GM21737 (cell line): ENCODE data around the gene PKD2L2.
"Not testable (repeated sequence)": the region's sequence is repeated elsewhere in the genome, so short reads cannot be mapped to it uniquely, and the experiment has no call there.

Source experiments
- ATAC-seq: cut with Tn5 transposase; IDR thresholded peaks from one replicate; pipeline ENCODE4 v1.9.1; 2021; ENCODE audit warnings: mild to moderate bottlenecking, moderate library complexity; ENCODE audit not compliant: unreplicated experiment

Gene PKD2L2

DNA sequence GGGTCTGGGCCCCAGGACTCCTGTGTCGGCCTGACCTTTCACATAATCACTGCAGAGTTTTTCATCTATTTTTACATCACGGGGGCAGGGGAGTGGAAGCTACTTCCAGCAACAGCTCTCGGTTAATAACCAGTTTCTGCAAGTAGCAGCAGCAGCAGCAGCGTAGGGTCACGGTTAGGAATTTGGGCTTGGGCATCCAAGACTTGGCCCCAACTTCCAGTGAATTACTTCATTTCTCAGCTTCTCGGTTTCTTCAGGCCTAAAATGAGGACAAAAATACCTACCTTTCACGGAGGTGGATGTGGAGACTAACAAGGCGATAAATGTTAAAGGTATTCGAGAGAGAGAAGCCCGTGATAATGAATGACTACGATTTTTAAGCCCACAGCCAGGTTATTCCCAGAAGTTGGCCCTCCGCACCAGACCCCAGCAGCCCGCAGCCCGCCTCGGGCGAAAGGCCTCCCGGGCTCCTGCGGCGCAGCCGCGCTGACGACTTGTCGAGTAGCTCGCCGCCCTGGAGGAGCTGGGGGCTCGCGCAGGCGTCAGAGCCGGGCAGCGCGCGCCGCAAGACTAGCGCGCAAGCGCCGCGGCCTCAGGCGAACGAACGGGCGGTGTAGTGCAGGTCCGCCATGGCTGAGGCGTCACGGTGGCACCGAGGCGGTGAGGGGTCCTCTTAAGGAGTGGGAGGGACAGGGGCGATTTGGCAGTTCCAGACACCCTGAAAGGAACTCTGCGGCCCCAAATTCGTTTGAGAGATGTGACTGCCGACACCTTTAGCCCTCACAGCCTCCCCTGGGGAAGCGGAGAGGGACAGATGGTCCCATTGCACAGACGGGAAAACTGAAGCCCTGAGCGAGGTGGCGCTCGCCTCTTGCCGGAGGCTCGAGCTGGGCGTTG lies at the start of gene PKD2L2:
Gene PKD2L2 (plus strand): TSS at position 595 of the 897 bp plus-strand sequence. CDS start 35 bp downstream, at position 630.
- ATAC-seq, result peak; percentile 96

GRCh38 chr5:137842296-137842695 lies 47.0 kb upstream of the PKD2L2 start:
- no peak for ATAC-seq

DNA sequence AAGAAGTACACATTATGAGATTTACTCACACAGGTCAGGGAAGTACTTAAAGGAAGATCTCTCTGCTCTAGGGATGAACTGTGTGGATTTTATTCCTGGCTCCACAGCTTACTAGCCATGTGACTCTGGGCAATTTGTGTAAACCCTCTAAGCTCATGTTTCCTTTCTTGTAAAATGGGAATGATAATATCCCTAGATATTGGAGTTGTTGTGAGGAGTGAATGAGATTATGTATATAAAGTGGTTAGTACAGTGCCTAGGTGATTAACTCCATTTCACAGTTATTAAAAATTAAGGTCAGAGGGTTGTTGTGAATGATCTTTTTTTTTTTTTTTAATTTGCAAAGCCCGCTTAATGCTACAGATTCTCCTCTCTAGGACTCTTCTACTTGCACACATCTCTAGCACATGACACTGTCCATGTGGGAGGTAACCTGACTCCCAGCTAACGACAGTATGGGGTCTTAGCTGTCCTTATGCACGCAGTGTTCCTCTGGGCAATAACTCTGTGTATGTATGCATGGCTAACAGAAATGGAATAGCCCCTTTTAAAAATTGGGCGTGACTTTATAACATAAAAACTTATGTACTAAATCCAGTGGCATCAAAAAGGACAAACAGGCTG lies 45.5 kb upstream of the PKD2L2 start:
- ATAC-seq, result no peak

- no peak for ATAC-seq
Measured at GRCh38 chr5:137845472-137845871, 43.8 kb upstream of the PKD2L2 start.

GRCh38 chr5:137847687-137848086 lies 41.6 kb upstream of the PKD2L2 start:
- no peak for ATAC-seq

DNA sequence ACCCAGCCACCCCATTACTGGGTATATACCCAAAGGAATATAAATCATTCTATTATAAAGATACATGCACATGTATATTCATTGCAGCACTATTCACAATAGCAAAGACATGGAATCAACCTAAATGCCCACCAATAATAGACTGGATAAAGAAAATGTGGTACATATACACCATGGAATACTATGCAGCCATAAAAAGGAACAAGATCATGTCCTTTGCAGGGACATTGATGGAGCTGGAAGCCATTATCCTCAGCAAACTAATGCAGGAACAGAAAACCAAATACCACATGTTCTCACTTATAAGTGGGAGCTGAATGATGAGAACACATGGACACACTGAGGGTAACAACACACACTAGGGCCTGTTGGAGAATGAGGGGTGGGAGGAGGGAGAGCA lies 36.1 kb upstream of the PKD2L2 start:
- not testable (repeated sequence) for ATAC-seq

- ATAC-seq, result no peak
Measured at GRCh38 chr5:137856201-137856600, 33.1 kb upstream of the PKD2L2 start.

DNA sequence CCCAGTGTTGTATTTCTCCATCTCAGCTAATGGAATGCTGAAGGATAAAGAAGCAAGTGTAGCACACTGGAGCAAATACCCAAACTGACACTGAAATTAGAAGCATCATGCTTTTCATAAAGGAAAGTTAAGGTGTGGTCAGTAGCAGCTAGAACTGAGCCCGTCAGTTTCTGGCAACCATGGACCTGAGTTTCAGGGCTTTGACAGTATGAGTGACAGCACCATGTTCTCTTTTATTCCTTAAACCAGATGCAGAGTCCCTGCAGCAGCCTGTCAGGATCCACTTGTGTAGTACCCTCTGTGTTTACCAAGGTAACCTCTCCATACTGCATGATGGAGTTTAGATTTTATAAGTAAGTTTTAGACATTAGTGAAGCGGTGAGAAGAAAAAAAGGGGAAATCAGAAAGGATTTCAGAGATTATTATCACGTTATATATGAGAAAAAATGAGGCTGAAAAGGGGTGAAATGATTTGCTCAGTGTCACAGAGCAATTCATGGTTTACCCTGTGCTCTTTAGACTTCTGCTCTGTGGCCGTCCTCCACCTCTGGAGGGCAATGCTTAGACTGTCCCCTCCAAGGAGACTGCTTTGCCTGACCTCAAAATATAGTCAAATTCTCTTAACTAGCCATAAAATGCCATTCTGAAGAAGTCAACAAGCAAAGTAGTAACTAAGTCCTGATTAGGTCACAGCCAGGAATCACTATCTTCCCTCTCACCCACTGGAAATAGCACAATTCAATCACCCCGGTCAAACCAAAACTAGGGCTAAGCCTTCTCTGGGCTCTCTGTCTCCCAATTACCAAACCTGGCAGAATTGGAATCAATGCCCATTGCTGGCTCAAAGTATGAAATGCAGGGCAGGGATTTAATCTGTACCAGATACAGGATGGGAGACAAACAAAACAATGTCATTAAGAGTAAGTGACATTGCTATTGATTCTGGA lies 32.1 kb upstream of the PKD2L2 start:
- no peak for ATAC-seq

DNA sequence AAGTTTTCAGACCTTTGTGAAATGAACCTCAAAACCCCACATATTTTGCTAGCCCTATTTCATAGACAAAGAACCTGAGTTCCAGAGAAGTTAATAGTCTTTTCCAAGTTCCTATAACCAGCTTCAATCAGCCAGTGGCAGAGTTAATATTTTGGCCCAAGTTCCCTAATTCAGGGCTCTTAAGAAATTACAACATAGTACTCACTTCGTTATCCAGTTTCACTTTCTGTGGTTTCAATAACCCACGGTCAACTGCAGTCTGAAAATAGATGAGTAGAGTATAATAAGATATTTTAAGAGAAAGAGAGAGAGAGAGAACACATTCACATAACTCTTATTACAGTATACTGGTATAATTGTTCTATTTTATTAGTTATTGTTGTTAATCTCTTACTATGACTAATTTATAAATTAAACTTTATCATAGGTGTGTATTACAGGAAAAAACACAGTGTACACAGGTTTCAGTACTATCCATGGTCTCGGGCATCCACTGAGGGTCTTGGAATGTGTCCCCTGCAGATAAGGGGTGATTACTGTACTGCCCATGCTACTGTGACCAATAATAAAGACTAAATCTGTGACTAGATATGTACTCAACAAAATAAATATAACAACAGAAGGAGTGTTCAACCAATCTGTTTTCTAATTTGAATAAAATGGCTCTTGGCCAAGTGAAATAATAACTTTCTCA lies 30.9 kb upstream of the PKD2L2 start:
- ATAC-seq, result peak; percentile 74

DNA sequence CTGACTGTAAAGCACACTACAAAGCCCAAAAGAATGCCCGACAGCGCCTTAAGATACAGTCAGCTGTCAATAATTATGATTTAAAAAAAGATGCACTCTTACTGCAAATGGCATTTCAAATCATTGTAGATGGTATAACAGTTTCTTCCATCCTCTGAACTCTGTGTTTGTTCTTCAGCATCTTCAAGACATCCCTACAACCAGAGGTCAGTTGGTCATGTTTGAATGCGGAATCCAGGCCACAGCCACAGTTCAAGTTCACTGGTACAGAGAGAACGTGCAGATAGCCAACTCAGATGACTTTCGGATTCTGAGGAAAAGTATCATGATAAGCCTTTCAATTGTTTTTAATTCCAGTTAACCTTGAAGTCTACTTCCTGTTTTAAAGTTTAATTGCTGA lies 30.3 kb upstream of the PKD2L2 start:
- ATAC-seq, result no peak

DNA sequence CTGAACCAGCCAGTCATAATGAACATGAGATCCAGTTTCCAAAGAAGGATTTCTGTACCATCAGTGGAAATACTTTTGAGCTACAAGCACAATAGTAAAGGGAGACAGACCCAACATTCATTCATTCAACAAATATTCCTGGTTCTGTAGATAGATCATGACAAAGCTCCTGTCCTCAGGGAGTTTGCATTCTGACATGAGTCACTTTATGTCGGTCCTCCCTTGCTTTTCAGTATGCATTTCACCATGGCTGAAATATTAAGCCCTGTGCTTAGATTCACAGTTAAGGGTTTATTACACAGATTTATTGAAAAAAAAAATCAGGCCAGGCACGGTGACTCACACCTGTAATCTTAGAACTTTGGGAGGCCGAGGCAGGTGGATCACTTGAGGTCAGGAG lies 27.0 kb upstream of the PKD2L2 start:
- ATAC-seq, result no peak

GRCh38 chr5:137863653-137864052 lies 25.6 kb upstream of the PKD2L2 start:
- ATAC-seq, result not testable (repeated sequence)

DNA sequence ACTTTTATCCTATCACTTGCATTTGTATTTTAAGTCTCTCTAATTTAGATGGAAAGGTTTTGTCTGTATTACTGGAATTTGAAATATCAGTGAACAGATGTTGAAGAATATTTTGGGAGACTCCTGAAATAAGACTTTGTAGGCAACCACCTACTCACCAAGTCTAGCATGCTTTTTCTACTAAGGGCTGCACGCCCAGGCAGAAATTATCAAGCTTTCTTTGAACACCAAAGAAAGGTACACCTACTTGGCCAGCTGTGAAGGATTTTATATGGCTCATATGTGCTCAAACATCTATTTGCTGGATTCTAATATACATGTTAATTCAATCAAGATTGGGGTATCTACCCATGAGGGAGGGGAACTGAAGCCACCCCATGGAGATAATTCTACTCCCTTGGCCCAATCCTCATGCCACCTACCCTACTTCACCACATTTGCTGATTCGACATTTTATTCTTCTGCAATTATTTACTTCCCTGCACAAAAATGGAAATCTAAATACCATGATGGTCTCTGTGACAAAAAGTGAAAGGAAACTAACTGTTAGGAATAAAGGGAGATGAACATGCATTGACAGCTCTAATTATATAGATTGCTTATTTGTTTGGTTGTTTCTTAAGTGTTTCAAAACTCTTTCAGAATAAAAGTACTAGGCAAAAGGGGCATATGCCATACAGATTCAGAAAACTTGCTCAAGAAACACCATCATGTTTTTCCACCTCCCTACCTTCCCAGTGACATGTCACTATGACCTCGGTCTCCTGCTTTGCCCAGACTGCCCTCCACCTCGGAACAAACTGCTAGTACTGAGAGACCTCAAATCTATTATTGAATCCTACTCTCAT lies 22.5 kb upstream of the PKD2L2 start:
- ATAC-seq, result no peak

DNA sequence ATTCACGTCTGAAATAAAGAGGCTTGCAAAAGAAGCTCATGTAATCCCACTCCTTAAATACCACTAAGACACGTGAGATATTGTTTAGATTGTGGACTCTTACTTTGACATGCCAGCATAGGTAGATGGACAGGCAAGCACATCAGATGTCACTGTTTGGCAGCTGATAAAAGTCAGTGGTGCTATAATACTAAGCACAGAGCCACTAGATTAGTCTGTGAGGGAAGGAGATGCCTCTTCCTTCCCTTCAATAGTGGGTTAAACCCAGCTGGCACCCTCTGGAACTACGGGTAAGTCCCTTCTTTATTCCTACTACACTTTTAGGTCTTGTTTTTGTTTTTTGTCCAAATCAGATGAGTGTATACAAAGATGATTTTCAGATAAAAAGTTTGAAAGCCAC lies 21.6 kb upstream of the PKD2L2 start, which contains the start of gene MYOT:
Gene MYOT (plus strand): TSS at position 197 of the 400 bp plus-strand sequence. CDS start 2,792 bp downstream, outside the sequence.
- ATAC-seq, result no peak

GRCh38 chr5:137870647-137871339 lies 18.5 kb upstream of the PKD2L2 start:
- ATAC-seq, result no peak

- no peak for ATAC-seq
Measured at GRCh38 chr5:137871571-137871970, 17.7 kb upstream of the PKD2L2 start.

- ATAC-seq, result no peak
Measured at GRCh38 chr5:137872466-137872865, 16.8 kb upstream of the PKD2L2 start.

- ATAC-seq, result no peak
Measured at GRCh38 chr5:137876101-137876500, 13.2 kb upstream of the PKD2L2 start.

DNA sequence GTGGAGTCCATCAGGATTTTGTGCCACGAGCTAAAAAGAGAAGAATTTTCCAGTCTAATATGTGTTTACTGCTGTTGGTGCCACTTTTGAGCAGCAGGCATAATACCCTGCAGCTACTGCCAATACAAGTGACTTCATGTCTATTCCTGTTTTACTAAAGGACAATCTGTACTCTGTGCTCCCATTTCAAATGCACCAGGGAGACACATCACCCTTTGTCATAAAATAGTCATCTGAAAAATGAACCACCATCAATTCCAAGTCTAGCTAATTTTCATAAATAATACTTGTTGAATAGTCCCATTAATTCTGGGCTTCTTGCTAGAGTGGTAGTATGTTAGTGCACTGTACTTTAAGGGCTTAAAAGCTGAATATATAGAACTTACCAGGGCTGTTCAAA lies 8.9 kb upstream of the PKD2L2 start:
- no peak for ATAC-seq
